GM23248 (cell line): Measurements from ENCODE around the gene NOL9. TPM values are rescaled to one million over a fixed set of nuclear protein-coding genes. Genes with fewer than 3 reads are reported as not detected.

Experiments
- DNase-seq: peaks from one replicate; pipeline ENCODE4 v3.0.0-alpha.2; 2015
- H2AFZ ChIP-seq: fragments of 200-600 bp; sonication (generic); 2 replicates; pipeline ENCODE4 v1.6.1; 2016; ENCODE audit warnings: antibody characterized with exemption
- H3F3A ChIP-seq: fragments of 200-600 bp; sonication (generic); 2 replicates; pipeline ENCODE4 v1.6.1; 2016; ENCODE audit warnings: mild to moderate bottlenecking, antibody characterized with exemption, mixed run types; ENCODE audit not compliant: insufficient read depth
- H3K27ac ChIP-seq: fragments of 200-600 bp; sonication (generic); 2 replicates; pipeline ENCODE4 v1.5.1; 2016; ENCODE audit warnings: mild to moderate bottlenecking
- H3K27me3 ChIP-seq: fragments of 200-600 bp; sonication (generic); replicated peaks from 2 replicates; pipeline ENCODE4 v1.6.1; 2016; ENCODE audit warnings: mild to moderate bottlenecking; ENCODE audit not compliant: insufficient read depth
- H3K36me3 ChIP-seq: fragments of 200-600 bp; sonication (generic); 2 replicates; pipeline ENCODE4 v1.6.1; 2016; ENCODE audit warnings: low read depth, mild to moderate bottlenecking
- H3K4me1 ChIP-seq: fragments of 200-600 bp; sonication (generic); 2 replicates; pipeline ENCODE4 v1.6.1; 2016; ENCODE audit warnings: mild to moderate bottlenecking; ENCODE audit not compliant: insufficient read depth
- H3K4me2 ChIP-seq: fragments of 200-600 bp; sonication (generic); one replicate; pipeline ENCODE4 v1.6.1; 2016; ENCODE audit warnings: mild to moderate bottlenecking; ENCODE audit not compliant: unreplicated experiment
- H3K4me3 ChIP-seq: fragments of 200-600 bp; sonication (generic); 2 replicates; pipeline ENCODE4 v1.5.1; 2016; ENCODE audit warnings: mild to moderate bottlenecking
- H3K79me2 ChIP-seq: fragments of 200-600 bp; sonication (generic); 2 replicates; pipeline ENCODE4 v1.6.1; 2016; ENCODE audit warnings: mild to moderate bottlenecking; ENCODE audit not compliant: insufficient read depth
- H3K9ac ChIP-seq: fragments of 200-600 bp; sonication (generic); 2 replicates; pipeline ENCODE4 v1.6.1; 2016; ENCODE audit warnings: mild to moderate bottlenecking
- H3K9me2 ChIP-seq: fragments of 200-600 bp; sonication (generic); 2 replicates; pipeline ENCODE4 v1.6.1; 2016; ENCODE audit warnings: mixed run types, mild to moderate bottlenecking, moderate library complexity; ENCODE audit not compliant: insufficient read depth
- H3K9me3 ChIP-seq: fragments of 200-600 bp; sonication (generic); one replicate; pipeline ENCODE4 v1.6.1; 2017; ENCODE audit warnings: low read depth
- H4K20me1 ChIP-seq: fragments of 200-600 bp; sonication (generic); 2 replicates; pipeline ENCODE4 v1.6.0; 2016; ENCODE audit not compliant: insufficient read depth
- EZH2 ChIP-seq: fragments of 200-600 bp; sonication (generic); IDR thresholded peaks from 2 replicates; pipeline ENCODE4 v1.6.1; 2018; ENCODE audit warnings: antibody characterized with exemption, mild to moderate bottlenecking; ENCODE audit not compliant: insufficient read depth, poor library complexity, severe bottlenecking
- EZH2phosphoT487 ChIP-seq: fragments of 200-600 bp; sonication (generic); IDR thresholded peaks from 2 replicates; pipeline ENCODE4 v1.6.1; 2018; ENCODE audit warnings: antibody characterized with exemption, moderate library complexity, mild to moderate bottlenecking, low read depth; ENCODE audit not compliant: insufficient read depth
- WGBS, 2 experiments: methylation state at CpG; one replicate each; pipeline ENCODE4 v1.1.6; 2015 to 2017; ENCODE audit warnings: low lambda C conversion rate in 2 of 2, low coverage in 1 of 2; ENCODE audit errors: missing lambda C conversion rate in 2 of 2; 5-methylcytosine and 5-hydroxymethylcytosine counted together
- in situ Hi-C: fragments of 300-500 bp; cut with MboI; formaldehyde crosslinking; loops from 2 replicates; pipeline ENCODE4 v1.15.0; 2020
- polyA plus RNA-seq: library from polyadenylated mRNA; unstranded; fragments of >200 nt; fragmentation: Nextera tagmentation; extraction: Ambion mirVana; gene quantifications from 2 replicates; pipeline ENCODE4 v1.2.1, GENCODE V29; 2016
- total RNA-seq: library from RNA; depleted of rRNA; stranded (reverse); fragments of >200 nt; shearing (Covaris generic); gene quantifications from 2 replicates; pipeline ENCODE4 v1.2.3, GENCODE V29; 2014

NOL9 gene
- total and polyA plus RNA-seq, 2 experiments from 2014 or later, result 13.0 to 27.8 TPM

DNA sequence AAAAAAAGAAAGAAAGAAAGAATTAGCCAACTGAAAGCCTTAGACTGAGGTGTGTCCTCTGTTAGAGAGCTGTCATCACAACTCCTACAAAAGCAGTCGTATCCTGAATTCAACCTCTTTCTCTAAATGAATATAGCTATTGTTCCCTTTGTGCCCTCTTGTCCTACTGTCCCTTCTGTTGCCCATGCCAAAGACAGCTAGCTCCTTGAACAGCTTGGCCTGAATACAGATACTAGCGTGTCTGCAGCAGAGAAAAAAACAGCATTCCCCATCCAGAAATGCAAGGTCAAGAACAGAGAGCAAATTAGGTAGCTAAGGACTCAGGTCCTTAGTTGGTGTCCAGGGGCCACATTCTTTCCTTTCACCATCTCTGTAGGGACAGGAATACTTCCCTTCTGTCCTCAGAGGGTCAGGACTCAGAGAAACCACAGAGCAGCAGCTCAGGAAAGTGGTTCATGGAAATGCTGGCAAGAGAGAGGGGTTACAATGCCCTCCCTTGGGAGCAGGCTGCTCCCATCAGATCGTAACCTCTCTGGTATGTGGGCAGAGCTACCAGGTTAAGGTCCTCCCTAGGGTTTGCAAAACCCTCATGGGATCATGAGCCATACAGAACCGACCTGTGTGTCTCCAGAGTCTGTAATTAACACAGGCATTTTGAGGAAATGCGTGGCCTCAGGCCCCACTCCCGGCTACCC is 23.7 kb upstream of the NOL9 start:
- Histone ChIP-seq H3K27me3 (no peaks in the 10 kb centered on the region), H3K79me2 (peaks cover 29% of the 10 kb centered on the region), H3K4me3 (no peak overlapping the region), H3K9me3 (no peaks in the 10 kb centered on the region), H3K36me3 (no peaks in the 10 kb centered on the region), H3K27ac (no peak overlapping the region), H3K4me2 (no peak overlapping the region), H3K4me1 (peaks cover 9% of the 10 kb centered on the region; the same call in 1 of the 2 replicates), H3K9ac (no peak overlapping the region), H2AFZ (no peak overlapping the region), H3F3A (no peaks in the 10 kb centered on the region), H4K20me1 (no peaks in the 10 kb centered on the region), H3K9me2 (no peaks in the 10 kb centered on the region)
- DNase-seq, result peak; percentile 50
- TF ChIP-seq EZH2 (no peak), EZH2phosphoT487 (no peak)
- WGBS, 2 experiments, result 71 to 74% methylated on average over 6 of the region's 6 CpGs
- in situ Hi-C loops, result no loop called here

DNA sequence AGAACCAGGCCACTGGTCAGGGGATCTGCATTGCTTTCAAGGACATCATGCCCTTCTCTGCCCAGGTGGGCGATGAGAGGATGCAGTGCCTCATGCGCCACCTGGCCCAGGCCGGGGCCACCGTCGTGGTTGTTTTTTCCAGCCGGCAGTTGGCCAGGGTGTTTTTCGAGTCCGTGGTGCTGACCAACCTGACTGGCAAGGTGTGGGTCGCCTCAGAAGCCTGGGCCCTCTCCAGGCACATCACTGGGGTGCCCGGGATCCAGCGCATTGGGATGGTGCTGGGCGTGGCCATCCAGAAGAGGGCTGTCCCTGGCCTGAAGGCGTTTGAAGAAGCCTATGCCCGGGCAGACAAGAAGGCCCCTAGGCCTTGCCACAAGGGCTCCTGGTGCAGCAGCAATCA is 20.5 kb upstream of the NOL9 start:
- no peaks in the 10 kb centered on the region for H3K27me3 ChIP-seq
- in situ Hi-C loops, result no loop called here
- TF ChIP-seq EZH2phosphoT487 (no peak), EZH2 (no peak)
- no peak overlapping the region for H3K4me3 ChIP-seq
- H3K27ac ChIP-seq, result no peak overlapping the region
- no peak overlapping the region for H3K4me2 ChIP-seq
- H3F3A ChIP-seq, result no peaks in the 10 kb centered on the region
- 63 to 67% methylated on average over 14 of the region's 14 CpGs for WGBS, 2 experiments
- no peak for DNase-seq
- H3K36me3 ChIP-seq, result no peaks in the 10 kb centered on the region
- H3K9me3 ChIP-seq, result no peaks in the 10 kb centered on the region
- no peaks in the 10 kb centered on the region for H3K9me2 ChIP-seq
- 0 out of 2 replicates have a peak, but pooled peaks cover 3% of the 10 kb centered on the region for H3K4me1 ChIP-seq
- H3K9ac ChIP-seq, result no peak overlapping the region
- H3K79me2 ChIP-seq, result no peaks in the 10 kb centered on the region
- no peak overlapping the region for H2AFZ ChIP-seq
- no peaks in the 10 kb centered on the region for H4K20me1 ChIP-seq

DNA sequence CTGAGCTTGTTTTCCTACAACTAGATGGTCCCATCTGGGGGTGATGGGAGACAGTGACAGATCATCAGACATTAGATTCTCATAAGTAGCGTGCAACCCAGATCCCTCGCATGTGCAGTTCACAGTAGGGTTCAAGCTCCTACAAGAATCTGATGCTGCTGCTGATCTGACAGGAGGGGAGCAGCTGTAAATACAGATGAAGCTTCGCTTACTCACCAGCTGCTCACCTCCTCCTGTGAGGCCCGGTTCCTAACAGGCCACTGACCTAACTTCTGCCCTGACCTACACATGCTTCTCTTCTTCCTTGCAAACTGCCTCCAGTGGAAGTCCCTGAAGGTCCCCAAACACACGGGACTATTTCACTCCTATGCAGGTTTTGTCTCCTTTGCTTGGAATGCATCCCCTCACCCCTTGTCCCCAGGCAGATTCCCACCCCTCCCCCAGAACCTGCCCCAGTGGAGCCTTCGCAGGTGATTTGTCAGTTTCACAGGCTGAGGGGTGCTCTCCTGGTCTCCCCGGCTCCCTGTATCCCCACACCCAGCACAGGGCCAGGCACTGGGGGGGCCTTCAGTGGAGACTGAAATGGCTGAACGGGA is 19.8 kb upstream of the NOL9 start:
- no peak overlapping the region for H2AFZ ChIP-seq
- in situ Hi-C loops, result no loop called here
- H3K9ac ChIP-seq, result no peak overlapping the region
- no peak overlapping the region for H3K4me2 ChIP-seq
- no peaks in the 10 kb centered on the region for H3K9me3 ChIP-seq
- no peak overlapping the region for H3K27ac ChIP-seq
- no peak for TF ChIP-seq EZH2phosphoT487
- TF ChIP-seq EZH2, result no peak
- H3K4me1 ChIP-seq, result no peaks in the 10 kb centered on the region
- no peak overlapping the region for H3K4me3 ChIP-seq
- no peaks in the 10 kb centered on the region for H3K27me3 ChIP-seq
- DNase-seq, result no peak
- WGBS, 2 experiments, result 64 to 67% methylated on average over 8 of the region's 8 CpGs
- H3K79me2 ChIP-seq, result no peaks in the 10 kb centered on the region
- no peaks in the 10 kb centered on the region for H3K9me2 ChIP-seq
- no peaks in the 10 kb centered on the region for H4K20me1 ChIP-seq
- H3K36me3 ChIP-seq, result no peaks in the 10 kb centered on the region
- no peaks in the 10 kb centered on the region for H3F3A ChIP-seq

DNA sequence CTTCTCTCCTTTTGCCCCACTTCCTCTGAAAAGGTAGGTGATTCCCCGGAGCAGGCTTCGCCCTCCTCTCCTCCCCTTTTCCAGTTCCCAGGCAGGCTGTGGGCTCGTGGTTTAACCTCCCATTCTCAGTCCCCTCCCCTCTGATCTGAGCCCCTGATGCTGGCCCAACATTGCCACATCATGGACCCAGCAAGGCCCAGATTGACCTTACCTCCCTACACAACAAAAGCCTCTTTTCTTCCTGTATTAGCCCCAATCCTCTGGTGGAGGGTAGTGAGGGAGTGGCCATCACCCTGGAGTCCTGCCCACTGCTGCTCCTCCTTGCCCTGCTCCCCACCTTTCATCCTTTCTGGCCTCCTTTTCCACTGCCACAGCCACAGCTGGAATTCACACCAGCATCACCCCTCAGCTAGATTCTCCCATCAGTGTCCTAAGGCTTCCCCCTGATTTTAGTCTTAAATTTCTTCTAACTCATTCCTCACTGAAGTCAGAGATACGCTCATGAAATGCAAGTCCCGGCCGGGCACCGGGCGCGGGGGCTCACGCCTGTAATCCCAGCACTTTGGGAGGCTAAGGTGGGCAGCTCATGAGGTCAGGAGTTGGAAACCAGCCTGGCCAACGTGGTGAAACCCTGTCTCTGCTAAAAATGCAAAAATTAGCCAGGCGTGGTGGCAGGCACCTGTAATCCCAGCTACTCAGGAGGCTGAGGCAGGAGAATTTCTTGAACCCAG is 18.5 kb upstream of the NOL9 start:
- H3F3A ChIP-seq, result no peaks in the 10 kb centered on the region

More for the DNA sequence above, 18.5 kb upstream of the NOL9 start:
- no peak overlapping the region for H3K9ac ChIP-seq
- no peak overlapping the region for H3K4me2 ChIP-seq
- no peak overlapping the region for H3K27ac ChIP-seq
- H4K20me1 ChIP-seq, result no peaks in the 10 kb centered on the region
- no peaks in the 10 kb centered on the region for H3K4me1 ChIP-seq
- TF ChIP-seq EZH2 (no peak), EZH2phosphoT487 (no peak)
- no peaks in the 10 kb centered on the region for H3K27me3 ChIP-seq
- H3K79me2 ChIP-seq, result no peaks in the 10 kb centered on the region
- no peak overlapping the region for H2AFZ ChIP-seq
- H3K9me2 ChIP-seq, result no peaks in the 10 kb centered on the region
- DNase-seq, result no peak
- 60 to 62% methylated on average over 12 of the region's 12 CpGs for WGBS, 2 experiments
- H3K4me3 ChIP-seq, result no peak overlapping the region
- no peaks in the 10 kb centered on the region for H3K36me3 ChIP-seq
- H3K9me3 ChIP-seq, result no peaks in the 10 kb centered on the region
- in situ Hi-C loops, result no loop called here
